ENCODE data around the gene MPZ.
A peak's percentile ranks its signal among the peaks of the same experiment; 100 is the strongest.

Gene MPZ

DNA sequence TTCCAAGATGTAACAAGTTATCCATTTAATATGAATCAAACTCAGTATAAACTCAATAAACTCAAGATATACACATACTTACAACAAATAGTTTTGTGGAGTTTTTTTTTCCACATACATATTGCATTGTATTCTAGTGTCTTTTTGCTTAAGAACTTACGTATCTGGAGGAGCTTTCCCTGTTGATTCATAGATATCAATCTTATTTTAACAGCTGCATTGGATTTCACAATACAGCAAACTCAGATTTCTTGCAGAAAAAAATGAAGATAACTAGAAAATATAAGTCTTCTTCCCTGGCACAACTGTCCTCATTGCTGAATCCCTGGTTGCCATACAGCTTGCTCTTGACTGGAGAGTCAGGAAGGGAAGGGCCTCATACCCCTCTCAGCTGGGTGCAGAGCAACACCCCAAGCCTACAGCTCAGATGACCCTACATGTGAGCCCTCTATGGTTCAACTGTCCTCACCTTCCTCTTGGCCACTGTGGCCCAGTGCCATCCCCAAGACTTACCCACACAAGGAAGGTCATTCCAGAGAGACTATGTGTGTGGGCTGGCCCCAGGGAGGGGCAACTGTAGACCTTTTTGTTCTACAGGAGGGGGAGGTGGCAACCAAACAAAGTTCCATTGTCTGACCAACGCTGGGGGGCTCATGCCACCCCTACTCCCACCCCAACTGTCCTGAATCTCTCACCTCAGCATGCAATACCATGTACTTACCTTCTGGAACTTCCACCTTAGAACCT lies 1.7 kb downstream of the MPZ start:
- no peak for TF ChIP-seq FOXP2 (optimal IDR thresholded peaks at IDR 0.05; ENCODE audit: borderline replicate concordance, extremely low read depth, extremely low read length, insufficient read depth)
- TF ChIP-seq, protein P1, sequence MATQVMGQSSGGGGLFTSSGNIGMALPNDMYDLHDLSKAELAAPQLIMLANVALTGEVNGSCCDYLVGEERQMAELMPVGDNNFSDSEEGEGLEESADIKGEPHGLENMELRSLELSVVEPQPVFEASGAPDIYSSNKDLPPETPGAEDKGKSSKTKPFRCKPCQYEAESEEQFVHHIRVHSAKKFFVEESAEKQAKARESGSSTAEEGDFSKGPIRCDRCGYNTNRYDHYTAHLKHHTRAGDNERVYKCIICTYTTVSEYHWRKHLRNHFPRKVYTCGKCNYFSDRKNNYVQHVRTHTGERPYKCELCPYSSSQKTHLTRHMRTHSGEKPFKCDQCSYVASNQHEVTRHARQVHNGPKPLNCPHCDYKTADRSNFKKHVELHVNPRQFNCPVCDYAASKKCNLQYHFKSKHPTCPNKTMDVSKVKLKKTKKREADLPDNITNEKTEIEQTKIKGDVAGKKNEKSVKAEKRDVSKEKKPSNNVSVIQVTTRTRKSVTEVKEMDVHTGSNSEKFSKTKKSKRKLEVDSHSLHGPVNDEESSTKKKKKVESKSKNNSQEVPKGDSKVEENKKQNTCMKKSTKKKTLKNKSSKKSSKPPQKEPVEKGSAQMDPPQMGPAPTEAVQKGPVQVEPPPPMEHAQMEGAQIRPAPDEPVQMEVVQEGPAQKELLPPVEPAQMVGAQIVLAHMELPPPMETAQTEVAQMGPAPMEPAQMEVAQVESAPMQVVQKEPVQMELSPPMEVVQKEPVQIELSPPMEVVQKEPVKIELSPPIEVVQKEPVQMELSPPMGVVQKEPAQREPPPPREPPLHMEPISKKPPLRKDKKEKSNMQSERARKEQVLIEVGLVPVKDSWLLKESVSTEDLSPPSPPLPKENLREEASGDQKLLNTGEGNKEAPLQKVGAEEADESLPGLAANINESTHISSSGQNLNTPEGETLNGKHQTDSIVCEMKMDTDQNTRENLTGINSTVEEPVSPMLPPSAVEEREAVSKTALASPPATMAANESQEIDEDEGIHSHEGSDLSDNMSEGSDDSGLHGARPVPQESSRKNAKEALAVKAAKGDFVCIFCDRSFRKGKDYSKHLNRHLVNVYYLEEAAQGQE (IDR thresholded peaks at IDR 0.05; ENCODE audit: insufficient read depth in 1 of 2, low read depth in 2 of 2, low read length in 2 of 2) = no peak
- TF ChIP-seq SIN3A (IDR thresholded peaks at IDR 0.05; ENCODE audit: borderline replicate concordance, insufficient read depth, low read length) = no peak
- TF ChIP-seq TAF1 (IDR thresholded peaks at IDR 0.05; ENCODE audit: borderline replicate concordance, insufficient read depth, low read length) = no peak
- TF ChIP-seq POLR2AphosphoS5 (IDR thresholded peaks at IDR 0.05; ENCODE audit: low read depth, low read length) = no peak

DNA sequence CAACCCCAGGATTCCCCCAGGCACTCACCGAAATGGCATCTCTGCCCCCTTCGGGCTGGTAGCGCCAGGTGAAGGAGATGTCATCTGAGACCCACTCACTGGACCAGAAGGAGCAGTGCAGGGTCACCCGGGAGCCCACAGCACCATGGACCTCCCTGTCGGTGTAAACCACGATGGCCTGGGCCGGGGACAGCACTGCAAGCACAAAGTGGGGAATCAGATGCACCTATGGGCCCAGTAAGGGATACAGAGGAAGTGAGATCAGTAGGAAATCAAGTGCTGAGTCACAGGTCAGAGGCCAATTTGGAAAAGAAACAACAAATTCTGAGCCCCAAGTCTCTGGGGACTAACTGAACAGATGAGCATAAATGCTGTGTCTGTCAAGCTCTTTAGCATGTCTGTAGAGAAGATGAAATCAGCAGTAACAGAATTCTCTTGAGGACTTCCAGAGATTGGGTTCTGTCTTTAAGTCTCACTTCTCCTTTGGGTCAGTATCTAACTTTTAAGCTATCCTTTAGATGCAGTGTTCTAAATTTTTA lies 2.5 kb downstream of the MPZ start:
- TF ChIP-seq SIN3A (IDR thresholded peaks at IDR 0.05; ENCODE audit: borderline replicate concordance, insufficient read depth, low read length) (no peak), TAF1 (IDR thresholded peaks at IDR 0.05; ENCODE audit: borderline replicate concordance, insufficient read depth, low read length) (no peak), FOXP2 (optimal IDR thresholded peaks at IDR 0.05; ENCODE audit: borderline replicate concordance, extremely low read depth, extremely low read length, insufficient read depth) (no peak), POLR2AphosphoS5 (IDR thresholded peaks at IDR 0.05; ENCODE audit: low read depth, low read length) (no peak)
- TF ChIP-seq, protein P1 (IDR thresholded peaks at IDR 0.05; ENCODE audit: insufficient read depth in 1 of 2, low read depth in 2 of 2, low read length in 2 of 2) = no peak

DNA sequence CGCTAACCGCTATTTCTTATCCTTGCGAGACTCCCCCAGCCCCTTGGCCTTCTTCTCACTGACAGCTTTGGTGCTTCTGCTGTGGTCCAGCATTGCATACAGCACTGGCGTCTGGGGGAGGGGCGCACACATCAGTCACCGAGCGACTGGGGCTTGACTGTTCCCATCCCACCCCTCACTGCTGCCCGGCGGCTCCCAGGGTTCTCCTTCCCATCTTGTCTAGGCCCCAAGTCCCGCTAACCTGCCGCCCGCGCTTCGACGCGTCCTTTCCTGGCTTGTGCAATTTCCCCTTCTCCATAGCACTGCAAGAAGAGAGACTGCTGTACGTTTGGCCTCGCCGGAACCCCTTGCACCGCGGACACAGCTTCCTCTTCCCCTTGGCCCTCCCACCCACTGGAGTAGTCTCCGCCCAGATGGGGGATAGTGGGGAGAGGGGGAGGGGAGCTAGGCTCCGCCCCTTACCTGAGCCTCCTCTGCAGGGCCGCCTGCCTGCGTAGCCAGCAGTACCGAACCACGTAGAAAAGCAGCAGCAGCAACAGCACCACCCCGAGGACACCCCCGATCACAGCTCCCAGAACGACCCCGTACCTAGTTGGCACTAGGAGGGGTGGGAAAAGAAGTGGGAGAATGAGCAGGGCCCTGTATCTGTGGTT lies 3.8 kb downstream of the MPZ start:
- TF ChIP-seq POLR2AphosphoS5 (IDR thresholded peaks at IDR 0.05; ENCODE audit: low read depth, low read length) (peak; percentile 45; the same call in 1 of the 2 replicates), SIN3A (IDR thresholded peaks at IDR 0.05; ENCODE audit: borderline replicate concordance, insufficient read depth, low read length) (no peak), TAF1 (IDR thresholded peaks at IDR 0.05; ENCODE audit: borderline replicate concordance, insufficient read depth, low read length) (no peak), FOXP2 (optimal IDR thresholded peaks at IDR 0.05; ENCODE audit: borderline replicate concordance, extremely low read depth, extremely low read length, insufficient read depth) (peak; percentile 11)
- TF ChIP-seq, protein P1 (IDR thresholded peaks at IDR 0.05; ENCODE audit: insufficient read depth in 1 of 2, low read depth in 2 of 2, low read length in 2 of 2) = no peak

DNA sequence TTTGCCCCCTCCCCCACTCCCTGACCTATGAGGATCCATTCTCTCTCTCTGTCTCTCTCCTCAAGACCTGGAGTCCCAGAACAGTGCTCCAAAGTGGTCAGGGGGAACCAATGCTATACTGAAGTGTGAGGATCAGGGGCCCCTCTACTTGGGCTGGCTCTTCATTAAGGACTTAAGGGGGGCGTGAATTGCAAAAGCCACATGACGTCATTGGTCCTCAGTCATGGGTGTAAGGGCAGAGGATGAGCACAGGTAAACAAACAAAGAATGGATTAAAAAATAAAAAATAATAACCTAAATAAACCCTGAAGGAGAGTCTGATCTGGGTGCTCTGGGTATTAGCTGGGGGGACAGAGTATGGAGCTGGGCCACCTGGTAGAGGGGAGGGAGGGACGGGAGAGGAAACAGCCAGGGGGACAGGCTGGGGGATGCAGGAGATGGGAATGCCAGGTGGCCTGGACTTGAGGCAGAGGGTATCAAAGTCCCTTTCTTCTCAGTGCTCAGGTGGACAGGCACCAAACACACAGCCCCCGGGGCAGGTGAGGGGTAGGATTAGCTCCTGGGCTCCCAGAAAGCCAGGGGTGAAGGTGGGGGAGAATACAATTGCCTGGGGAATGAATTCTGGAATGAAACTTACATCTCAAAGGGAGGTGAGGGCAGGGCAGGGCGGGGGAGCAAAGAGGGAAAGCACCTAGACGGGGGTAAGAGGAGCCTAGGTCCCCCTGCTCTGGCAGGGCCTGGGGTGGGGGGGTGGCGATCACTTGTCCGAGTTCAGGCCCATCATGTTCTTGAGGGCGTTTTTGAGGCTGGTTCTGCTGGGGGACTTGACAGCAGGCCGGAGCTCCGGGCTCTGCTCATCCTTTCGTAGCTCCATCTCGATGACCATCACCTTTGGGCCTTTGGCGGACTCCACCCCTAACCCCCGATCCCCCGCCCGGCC lies 4.6 kb downstream of the MPZ start:
- TF ChIP-seq SIN3A (IDR thresholded peaks at IDR 0.05; ENCODE audit: borderline replicate concordance, insufficient read depth, low read length) (no peak), TAF1 (IDR thresholded peaks at IDR 0.05; ENCODE audit: borderline replicate concordance, insufficient read depth, low read length) (no peak), POLR2AphosphoS5 (IDR thresholded peaks at IDR 0.05; ENCODE audit: low read depth, low read length) (no peak), FOXP2 (optimal IDR thresholded peaks at IDR 0.05; ENCODE audit: borderline replicate concordance, extremely low read depth, extremely low read length, insufficient read depth) (no peak)
- TF ChIP-seq, protein P1 (IDR thresholded peaks at IDR 0.05; ENCODE audit: insufficient read depth in 1 of 2, low read depth in 2 of 2, low read length in 2 of 2) = no peak

Measured in PFSK-1 (cell line).